Osteocyte (in vitro differentiated cells): ENCODE measurements around the gene RBM38. TPM values are rescaled to one million over a fixed set of nuclear protein-coding genes. Genes with fewer than 3 reads are reported as not detected.
"Not testable (repeated sequence)": the region's sequence is repeated elsewhere in the genome, so short reads cannot be mapped to it uniquely, and the experiment has no call there.

Experiments
- DNase-seq: peaks from one replicate; pipeline ENCODE4 v3.0.0; 2021; ENCODE audit warnings: mixed read lengths; ENCODE audit not compliant: unreplicated experiment; ENCODE audit errors: extremely low spot score
- H3K27ac Mint-ChIP-seq: one replicate; pipeline ENCODE4 v1.8.0; 2021; ENCODE audit warnings: mild to moderate bottlenecking, mixed read lengths; ENCODE audit not compliant: unreplicated experiment
- H3K27me3 Mint-ChIP-seq: one replicate; pipeline ENCODE4 v1.8.0; 2021; ENCODE audit warnings: mixed read lengths; ENCODE audit not compliant: unreplicated experiment
- H3K36me3 Mint-ChIP-seq: one replicate; pipeline ENCODE4 v1.8.0; 2021; ENCODE audit warnings: mixed read lengths; ENCODE audit not compliant: unreplicated experiment
- H3K4me1 Mint-ChIP-seq: one replicate; pipeline ENCODE4 v1.8.0; 2021; ENCODE audit warnings: mixed read lengths; ENCODE audit not compliant: unreplicated experiment
- H3K4me3 Mint-ChIP-seq: one replicate; pipeline ENCODE4 v1.8.0; 2021; ENCODE audit warnings: mild to moderate bottlenecking, moderate library complexity, mixed read lengths; ENCODE audit not compliant: unreplicated experiment
- H3K9me3 Mint-ChIP-seq: one replicate; pipeline ENCODE4 v1.8.0; 2021; ENCODE audit warnings: mixed read lengths; ENCODE audit not compliant: unreplicated experiment
- total RNA-seq: library from RNA; stranded (reverse); gene quantifications from 2 replicates; pipeline ENCODE4 v1.2.1, GENCODE V29; 2021
- TF ChIP-seq, protein P1 (sequence below): fragments of 200-600 bp; sonication (generic); IDR thresholded peaks from 2 replicates; pipeline ENCODE4 v1.5.0; 2021; ENCODE audit warnings: antibody characterized with exemption, mild to moderate bottlenecking, moderate library complexity

RBM38 gene
- total RNA-seq, 1 donor from 2014 or later: 18.8 TPM

DNA sequence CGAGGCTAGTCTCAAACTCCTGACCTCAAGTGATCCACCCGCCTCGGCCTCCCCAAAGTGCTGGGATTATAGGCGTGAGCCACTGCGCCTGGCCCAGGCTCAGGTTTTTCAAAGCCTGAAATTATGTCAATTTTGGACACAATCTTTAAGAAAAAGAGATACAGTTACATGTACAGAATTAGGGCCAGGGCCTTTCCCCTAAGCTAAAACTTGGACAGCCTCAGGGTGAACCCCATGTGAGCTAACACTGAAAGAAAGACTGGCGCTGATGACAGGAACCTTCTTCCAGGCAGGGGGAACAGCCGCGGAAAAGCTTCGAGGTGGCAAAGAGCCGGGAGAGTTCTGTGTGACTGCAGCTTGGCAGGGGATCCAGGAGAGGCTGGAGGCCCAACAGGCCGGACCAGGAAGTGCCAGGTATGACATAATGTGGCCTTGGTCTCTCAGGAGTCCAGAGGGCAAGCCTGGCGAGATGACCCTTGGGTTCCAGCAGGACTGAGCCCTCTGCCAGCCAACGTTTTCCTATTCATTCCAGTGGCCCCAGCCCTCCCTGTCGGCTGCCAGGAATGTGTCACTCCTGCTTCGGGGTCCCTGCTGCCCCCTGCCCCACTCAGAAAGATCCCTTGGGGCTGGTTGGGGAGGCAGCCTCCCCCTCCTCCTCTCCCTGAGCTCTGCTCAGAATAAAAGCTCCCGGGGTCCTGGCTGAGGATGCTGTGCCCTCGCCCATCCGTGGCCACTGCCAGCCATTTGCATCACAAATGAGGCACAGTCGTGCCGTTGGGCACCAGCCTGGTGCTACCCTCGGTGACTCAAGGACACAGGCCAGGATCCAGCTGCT is 37.3 kb downstream of the RBM38 start:
- peaks cover 4% of the 10 kb centered on the region for H3K27me3 Mint-ChIP-seq
- H3K27ac Mint-ChIP-seq: no peak overlapping the region
- no peak for DNase-seq
- no peaks in the 10 kb centered on the region for H3K9me3 Mint-ChIP-seq
- H3K4me3 Mint-ChIP-seq: no peak overlapping the region
- TF ChIP-seq, protein P1, sequence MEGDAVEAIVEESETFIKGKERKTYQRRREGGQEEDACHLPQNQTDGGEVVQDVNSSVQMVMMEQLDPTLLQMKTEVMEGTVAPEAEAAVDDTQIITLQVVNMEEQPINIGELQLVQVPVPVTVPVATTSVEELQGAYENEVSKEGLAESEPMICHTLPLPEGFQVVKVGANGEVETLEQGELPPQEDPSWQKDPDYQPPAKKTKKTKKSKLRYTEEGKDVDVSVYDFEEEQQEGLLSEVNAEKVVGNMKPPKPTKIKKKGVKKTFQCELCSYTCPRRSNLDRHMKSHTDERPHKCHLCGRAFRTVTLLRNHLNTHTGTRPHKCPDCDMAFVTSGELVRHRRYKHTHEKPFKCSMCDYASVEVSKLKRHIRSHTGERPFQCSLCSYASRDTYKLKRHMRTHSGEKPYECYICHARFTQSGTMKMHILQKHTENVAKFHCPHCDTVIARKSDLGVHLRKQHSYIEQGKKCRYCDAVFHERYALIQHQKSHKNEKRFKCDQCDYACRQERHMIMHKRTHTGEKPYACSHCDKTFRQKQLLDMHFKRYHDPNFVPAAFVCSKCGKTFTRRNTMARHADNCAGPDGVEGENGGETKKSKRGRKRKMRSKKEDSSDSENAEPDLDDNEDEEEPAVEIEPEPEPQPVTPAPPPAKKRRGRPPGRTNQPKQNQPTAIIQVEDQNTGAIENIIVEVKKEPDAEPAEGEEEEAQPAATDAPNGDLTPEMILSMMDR: no peak
- H3K4me1 Mint-ChIP-seq: peaks cover 7% of the 10 kb centered on the region
- no peaks in the 10 kb centered on the region for H3K36me3 Mint-ChIP-seq

DNA sequence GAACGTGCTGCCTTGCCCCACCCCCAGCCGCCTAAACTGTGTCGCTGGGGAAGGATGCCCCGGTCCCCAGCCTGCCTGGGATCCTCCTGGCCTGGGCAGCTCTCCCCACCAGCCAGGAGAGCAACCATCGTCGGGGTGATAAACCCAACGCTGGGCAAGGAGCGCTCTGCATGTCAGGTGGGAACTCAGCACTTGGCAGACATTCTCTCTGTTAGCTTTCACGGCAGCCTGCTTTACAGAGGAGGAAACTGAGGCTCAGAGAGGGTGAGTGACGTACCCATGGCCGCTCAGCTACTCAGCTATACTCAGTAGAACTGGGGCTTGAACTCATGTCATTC is 37.9 kb downstream of the RBM38 start:
- H3K4me1 Mint-ChIP-seq: peaks cover 7% of the 10 kb centered on the region
- DNase-seq: no peak
- H3K27ac Mint-ChIP-seq: no peak overlapping the region
- H3K27me3 Mint-ChIP-seq: peaks cover 4% of the 10 kb centered on the region
- no peak overlapping the region for H3K4me3 Mint-ChIP-seq
- no peaks in the 10 kb centered on the region for H3K36me3 Mint-ChIP-seq
- TF ChIP-seq, protein P1: no peak
- H3K9me3 Mint-ChIP-seq: no peaks in the 10 kb centered on the region

GRCh38 chr20:57429580-57430200 is 38.5 kb downstream of the RBM38 start:
- H3K27ac Mint-ChIP-seq: no peak overlapping the region
- no peak for DNase-seq
- no peak overlapping the region for H3K4me3 Mint-ChIP-seq
- peaks cover 4% of the 10 kb centered on the region for H3K27me3 Mint-ChIP-seq
- H3K36me3 Mint-ChIP-seq: no peaks in the 10 kb centered on the region
- no peaks in the 10 kb centered on the region for H3K9me3 Mint-ChIP-seq
- TF ChIP-seq, protein P1: no peak
- peaks cover 7% of the 10 kb centered on the region for H3K4me1 Mint-ChIP-seq

DNA sequence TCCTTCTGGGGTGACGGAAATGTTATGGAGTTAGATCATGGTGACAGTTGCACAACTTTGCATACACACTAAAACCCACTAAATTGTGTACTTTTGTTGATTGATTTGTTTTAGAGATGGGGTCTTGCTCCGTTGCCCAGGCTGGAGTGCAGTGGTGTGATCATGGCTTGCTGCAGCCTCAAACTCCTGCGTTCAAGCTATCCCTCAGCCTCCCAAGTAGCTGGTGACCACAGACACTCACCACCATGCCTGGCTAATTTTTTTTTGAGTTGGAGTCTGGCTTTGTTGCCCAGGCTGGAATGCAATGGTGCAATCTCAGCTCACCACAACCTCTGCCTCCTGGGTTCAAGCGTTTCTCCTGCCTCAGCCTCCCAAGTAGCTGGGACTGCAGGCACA is 39.0 kb downstream of the RBM38 start:
- not testable (repeated sequence) for H3K4me1 Mint-ChIP-seq, H3K36me3 Mint-ChIP-seq, H3K27ac Mint-ChIP-seq, H3K27me3 Mint-ChIP-seq, H3K9me3 Mint-ChIP-seq, H3K4me3 Mint-ChIP-seq, DNase-seq

GRCh38 chr20:57431539-57431835 is 40.3 kb downstream of the RBM38 start:
- H3K4me1 Mint-ChIP-seq: peaks cover 5% of the 10 kb centered on the region
- H3K27me3 Mint-ChIP-seq: peaks cover 9% of the 10 kb centered on the region
- no peak overlapping the region for H3K27ac Mint-ChIP-seq
- DNase-seq: no peak
- TF ChIP-seq, protein P1: no peak
- H3K4me3 Mint-ChIP-seq: no peak overlapping the region
- no peaks in the 10 kb centered on the region for H3K36me3 Mint-ChIP-seq
- no peaks in the 10 kb centered on the region for H3K9me3 Mint-ChIP-seq
